HepG2 (cell line): ENCODE data around the gene GADD45GIP1. TPM values are rescaled to one million over a fixed set of nuclear protein-coding genes. Genes with fewer than 3 reads are reported as not detected.

Experiments used
- ATAC-seq: fragments of 200-7000 bp; cut with Tn5 transposase; 3 replicates; pipeline ENCODE4 v1.9.1; 2020; ENCODE audit warnings: mild to moderate bottlenecking, moderate library complexity
- BruUV-seq: library from RNA; stranded (reverse); fragments of 400-500 nt; replicated peaks from 2 replicates; lab custom pipeline; 2021; lab: Mats Ljungman, UMichigan
- CTCF ChIA-PET: fragments of 300-600 bp; formaldehyde crosslinking; extraction: SDS; loops from one replicate; lab custom pipeline; 2021; ENCODE audit warnings: low total read pairs, inconsistent platforms, low intra/inter-chr PET ratio; lab: Yijun Ruan, JAX
- POLR2A ChIA-PET: fragments of 350-600 bp; sonication (Branson Sonifier 250); formaldehyde crosslinking; loops from one replicate; lab custom pipeline; 2020; ENCODE audit warnings: antibody characterized with exemption, inconsistent platforms; lab: Yijun Ruan, JAX
- DNase-seq: peaks from one replicate; pipeline ENCODE4 v3.0.0-alpha.2; 2015; ENCODE audit warnings: low spot score
- FAIRE-seq: peaks from 3 replicates; lab custom pipeline; 2011; peaks lifted over from hg19 to GRCh38; lab: Jason Lieb, UNC
- H2AFZ ChIP-seq: one replicate; pipeline ENCODE4 v1.6.1; 2011; ENCODE audit warnings: low read length, inconsistent platforms
- H3K27ac ChIP-seq: fragments of 300-600 bp; 3 replicates; pipeline ENCODE4 v1.8.0; 2011; ENCODE audit warnings: mixed run types, mild to moderate bottlenecking, mixed read lengths, low read length, inconsistent platforms; ENCODE audit not compliant: insufficient read depth; ENCODE audit errors: extremely low read length
- H3K27me3 ChIP-seq, 2 experiments: fragments of 200-600 bp in 1 of 2; 2 replicates in 1 of 2; 3 replicates in 1 of 2; pipeline versions ENCODE4 v1.6.0 to v1.8.0; 2011; ENCODE audit warnings: low read length in 2 of 2, mild to moderate bottlenecking in 2 of 2, moderate library complexity in 2 of 2, inconsistent platforms in 1 of 2; ENCODE audit not compliant: insufficient read depth in 2 of 2, control insufficient read depth in 1 of 2
- H3K36me3 ChIP-seq, 2 experiments: fragments of 200-600 bp in 1 of 2; replicated peaks in 1 of 2; 2 replicates in 1 of 2; 3 replicates in 1 of 2; pipeline versions ENCODE4 v1.5.1 to v1.8.0; 2011; ENCODE audit warnings: low read length in 2 of 2, inconsistent platforms in 1 of 2; ENCODE audit not compliant: insufficient read depth in 2 of 2, control insufficient read depth in 1 of 2
- H3K4me1 ChIP-seq: 2 replicates; pipeline ENCODE4 v1.5.1; 2012; ENCODE audit warnings: low read length, inconsistent platforms; ENCODE audit not compliant: insufficient read depth
- H3K4me2 ChIP-seq: 2 replicates; pipeline ENCODE4 v1.6.0; 2011; ENCODE audit warnings: low read depth, low read length, inconsistent platforms
- H3K4me3 ChIP-seq, 3 experiments: fragments of 200-600 bp in 1 of 3; sonication (generic), shearing (Covaris generic) in 1 of 3; replicated peaks in 1 of 3; 2 replicates each; pipeline ENCODE4 v1.5.1; 2011 to 2016; ENCODE audit warnings: low read length in 3 of 3, inconsistent platforms in 2 of 3, low read depth in 2 of 3, mild to moderate bottlenecking in 2 of 3, control low read depth in 1 of 3, mixed read lengths in 1 of 3; ENCODE audit not compliant: insufficient read depth in 1 of 3
- H3K79me2 ChIP-seq: one replicate; pipeline ENCODE4 v1.6.1; 2011; ENCODE audit warnings: low read length, inconsistent platforms; ENCODE audit not compliant: insufficient read depth
- H3K9ac ChIP-seq: 2 replicates; pipeline ENCODE4 v1.6.0; 2011; ENCODE audit warnings: mild to moderate bottlenecking, low read depth, low read length, inconsistent platforms; ENCODE audit not compliant: insufficient read depth
- H3K9me3 ChIP-seq: 2 replicates; pipeline ENCODE4 v1.5.1; 2012; ENCODE audit warnings: mild to moderate bottlenecking, low read length
- H4K20me1 ChIP-seq: 2 replicates; pipeline ENCODE4 v1.6.0; 2011; ENCODE audit warnings: inconsistent platforms, mild to moderate bottlenecking, low read length, moderate library complexity; ENCODE audit not compliant: insufficient read depth
- ARHGAP35 ChIP-seq: sonication (generic); formaldehyde crosslinking; IDR thresholded peaks from 2 replicates; pipeline ENCODE4 v1.9.0; 2022; ENCODE audit warnings: mild to moderate bottlenecking, inconsistent platforms, moderate library complexity, missing genetic modification reagents, borderline replicate concordance
- FUBP1 ChIP-seq: sonication (generic); formaldehyde crosslinking; IDR thresholded peaks from 2 replicates; pipeline ENCODE4 v1.5.1; 2020; ENCODE audit warnings: missing genetic modification reagents, mild to moderate bottlenecking, borderline replicate concordance
- GLI4 ChIP-seq: sonication (generic); formaldehyde crosslinking; IDR thresholded peaks from 2 replicates; pipeline ENCODE4 v1.5.1; 2020; ENCODE audit warnings: missing genetic modification reagents, mild to moderate bottlenecking, moderate library complexity, borderline replicate concordance
- HES4 ChIP-seq: sonication (generic); formaldehyde crosslinking; IDR thresholded peaks from 2 replicates; pipeline ENCODE4 v1.9.0; 2021; ENCODE audit warnings: mild to moderate bottlenecking, missing genetic modification reagents, borderline replicate concordance
- KDM5B ChIP-seq: sonication (generic); formaldehyde crosslinking; IDR thresholded peaks from 2 replicates; pipeline ENCODE4 v1.4.0; 2020; ENCODE audit warnings: missing genetic modification reagents, mild to moderate bottlenecking, borderline replicate concordance
- KMT2A ChIP-seq: sonication (generic); formaldehyde crosslinking; IDR thresholded peaks from 2 replicates; pipeline ENCODE4 v1.4.0; 2020; ENCODE audit warnings: missing genetic modification reagents
- RXRA ChIP-seq: sonication (generic); formaldehyde crosslinking; IDR thresholded peaks from 2 replicates; pipeline ENCODE4 v1.5.1; 2020; ENCODE audit warnings: missing genetic modification reagents
- ZBTB38 ChIP-seq: sonication (generic); formaldehyde crosslinking; IDR thresholded peaks from 2 replicates; pipeline ENCODE4 v1.5.1; 2020; ENCODE audit warnings: mild to moderate bottlenecking, missing genetic modification reagents
- ZNF136 ChIP-seq: sonication (generic); formaldehyde crosslinking; IDR thresholded peaks from 2 replicates; pipeline ENCODE4 v1.8.1; 2022; ENCODE audit warnings: low read depth, mild to moderate bottlenecking, moderate library complexity, missing genetic modification reagents
- ZNF264 ChIP-seq: sonication (generic); formaldehyde crosslinking; IDR thresholded peaks from 2 replicates; pipeline ENCODE4 v1.4.0; 2020; ENCODE audit warnings: missing genetic modification reagents
- ZNF619 ChIP-seq: sonication (generic); formaldehyde crosslinking; IDR thresholded peaks from 2 replicates; pipeline ENCODE4 v1.4.0; 2020; ENCODE audit warnings: mild to moderate bottlenecking, missing genetic modification reagents
- ZNF670 ChIP-seq: sonication (generic); formaldehyde crosslinking; IDR thresholded peaks from 2 replicates; pipeline ENCODE4 v1.8.0; 2022; ENCODE audit warnings: mild to moderate bottlenecking, missing genetic modification reagents, borderline replicate concordance
- ZNF788 ChIP-seq: sonication (generic); formaldehyde crosslinking; IDR thresholded peaks from 2 replicates; pipeline ENCODE4 v1.5.0; 2020; ENCODE audit warnings: mild to moderate bottlenecking, missing genetic modification reagents, borderline replicate concordance
- ZNF83 ChIP-seq: sonication (generic); formaldehyde crosslinking; IDR thresholded peaks from 2 replicates; pipeline ENCODE4 v1.4.0; 2020; ENCODE audit warnings: missing genetic modification reagents, mild to moderate bottlenecking, borderline replicate concordance
- ZSCAN29 ChIP-seq: sonication (generic); formaldehyde crosslinking; conservative IDR thresholded peaks from 2 replicates; pipeline ENCODE4 v1.4.0; 2020; ENCODE audit warnings: mild to moderate bottlenecking, missing genetic modification reagents
- WGBS: methylation state at CpG from one replicate; pipeline ENCODE4 v1.1.6; 2017; ENCODE audit warnings: low lambda C conversion rate; 5-methylcytosine and 5-hydroxymethylcytosine counted together
- in situ Hi-C: cut with HindIII; loops from 2 replicates; pipeline ENCODE4 v1.10.0; 2017; ENCODE audit warnings: low pct_unique_long_range_greater_than_20kb; ENCODE audit not compliant: extremely low pct_ligation_motif_present
- intact Hi-C: fragments of 100-400 bp; cut with micrococcal nuclease; formaldehyde crosslinking; loops from one replicate; pipeline ENCODE4 v1.10.0; 2022; ENCODE audit not compliant: unreplicated experiment
- polyA plus RNA-seq, 8 experiments: library from polyadenylated mRNA; depleted of rRNA in 3 of 8; stranded (reverse) in 7 of 8; unstranded in 1 of 8; fragments of >200 nt; fragmentation: Illumina TruSeq in 4 of 8; extraction: Trizol in 4 of 8; gene quantifications; 2 replicates each; pipeline versions ENCODE4 v1.2.1 to v1.2.3, GENCODE V29; 2011 to 2016; ENCODE audit warnings: low read depth in 4 of 8, missing spikeins in 1 of 8, mixed read lengths in 1 of 8; ENCODE audit not compliant: insufficient read depth in 1 of 8
- total RNA-seq, 5 experiments: library from RNA; depleted of rRNA; stranded (reverse); fragments of >200 nt; fragmentation: Illumina TruSeq; extraction: Trizol; gene quantifications; 2 replicates each; pipeline ENCODE4 v1.2.3, GENCODE V29; 2016; ENCODE audit warnings: low read depth in 1 of 5
- TF ChIP-seq, protein P1 (sequence below): sonication (generic); formaldehyde crosslinking; IDR thresholded peaks from 2 replicates; pipeline ENCODE4 v1.4.0; 2020; ENCODE audit warnings: missing genetic modification reagents, low read depth, mild to moderate bottlenecking, borderline replicate concordance
- TF ChIP-seq, protein P2 (sequence below): sonication (generic); formaldehyde crosslinking; IDR thresholded peaks from 2 replicates; pipeline ENCODE4 v1.4.0; 2020; ENCODE audit warnings: missing genetic modification reagents, borderline replicate concordance

Gene GADD45GIP1
- total and polyA plus RNA-seq, 2 of the 13 experiments (the other 11 are each of a cell fraction or from before 2014, with no cell fraction given) = 24.6 to 30.7 TPM

GRCh38 chr19:12994701-12995595 lies 37.9 kb upstream of the GADD45GIP1 start, which contains the start of gene NFIX:
TSS of gene NFIX (plus strand) at chr19:12995475. CDS start at chr19:12995838, 363 bp downstream.
- Histone ChIP-seq H4K20me1 (peaks cover 3% of the 10 kb centered on the region; the same call in 1 of the 2 replicates), H2AFZ (no peak within 1 kb of the TSS), H3K36me3 (peaks cover 3 to 10% of the 10 kb centered on the region in 2 experiments; a peak in 4 of 5 replicates), H3K9ac (peak within 1 kb of the TSS; percentile 78), H3K27me3 (no peaks in the 10 kb centered on the region), H3K4me3 (peak within 1 kb of the TSS; percentile 79 to 96 (median 85); a peak in 5 of 6 replicates), H3K4me1 (peaks cover 32% of the 10 kb centered on the region), H3K9me3 (no peaks in the 10 kb centered on the region), H3K27ac (peak within 1 kb of the TSS; percentile 58), H3K79me2 (peaks cover 23% of the 10 kb centered on the region), H3K4me2 (peak within 1 kb of the TSS; percentile 98)
- POLR2A ChIA-PET = no interaction called here
- no TSS peak for BruUV-seq
- intact Hi-C loops (no loop called here), in situ Hi-C loops (no loop called here)
- peak; percentile 12; the same call in 1 of the 3 replicates for ATAC-seq
- DNase-seq = peak; percentile 24
- WGBS = 36% methylated on average over 32 of the region's 84 CpGs
- CTCF ChIA-PET = no interaction called here
- no peak for FAIRE-seq
- TF ChIP-seq GLI4 (CRISPR knock-in tag) (no peak), FUBP1 (no peak), RXRA (peak; percentile 33; the same call in 1 of the 2 replicates), ZBTB38 (CRISPR knock-in tag) (peak; percentile 88), ZNF136 (CRISPR knock-in tag) (no peak), ZNF83 (no peak), HES4 (CRISPR knock-in tag) (0 out of 2 replicates have a peak, but pooled peaks have one; percentile 52), KMT2A (0 out of 2 replicates have a peak, but pooled peaks have one; percentile 41), ZNF788 (CRISPR knock-in tag) (peak; percentile 40; the same call in 1 of the 2 replicates), ZSCAN29 (no peak), KDM5B (CRISPR knock-in tag) (peak; percentile 55; the same call in 1 of the 2 replicates), ARHGAP35 (CRISPR knock-in tag) (no peak), ZNF619 (CRISPR knock-in tag) (0 out of 2 replicates have a peak, but pooled peaks have one; percentile 35), ZNF670 (no peak), ZNF264 (no peak)
- TF ChIP-seq, protein P1, sequence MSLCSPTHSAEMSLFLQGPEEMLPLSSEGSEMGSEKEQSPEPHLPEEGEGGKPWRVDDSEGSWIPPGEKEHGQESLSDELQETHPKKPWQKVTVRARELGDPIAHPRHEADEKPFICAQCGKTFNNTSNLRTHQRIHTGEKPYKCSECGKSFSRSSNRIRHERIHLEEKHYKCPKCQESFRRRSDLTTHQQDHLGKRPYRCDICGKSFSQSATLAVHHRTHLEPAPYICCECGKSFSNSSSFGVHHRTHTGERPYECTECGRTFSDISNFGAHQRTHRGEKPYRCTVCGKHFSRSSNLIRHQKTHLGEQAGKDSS = no peak
- TF ChIP-seq, protein P2, sequence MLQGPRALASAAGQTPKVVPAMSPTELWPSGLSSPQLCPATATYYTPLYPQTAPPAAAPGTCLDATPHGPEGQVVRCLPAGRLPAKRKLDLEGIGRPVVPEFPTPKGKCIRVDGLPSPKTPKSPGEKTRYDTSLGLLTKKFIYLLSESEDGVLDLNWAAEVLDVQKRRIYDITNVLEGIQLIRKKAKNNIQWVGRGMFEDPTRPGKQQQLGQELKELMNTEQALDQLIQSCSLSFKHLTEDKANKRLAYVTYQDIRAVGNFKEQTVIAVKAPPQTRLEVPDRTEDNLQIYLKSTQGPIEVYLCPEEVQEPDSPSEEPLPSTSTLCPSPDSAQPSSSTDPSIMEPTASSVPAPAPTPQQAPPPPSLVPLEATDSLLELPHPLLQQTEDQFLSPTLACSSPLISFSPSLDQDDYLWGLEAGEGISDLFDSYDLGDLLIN (CRISPR knock-in tag) = no peak
